Activated CD8-positive, alpha-beta memory T cell treated with anti-CD3 and anti-CD28 coated beads, Interleukin-2, amount 10 ng/mL, durations not matched to agents 7 days and 5 days (primary cell): ENCODE measurements around the gene RPS17. TPM values are rescaled to one million over a fixed set of nuclear protein-coding genes. Genes with fewer than 3 reads are reported as not detected.

ENCODE experiments used
- total RNA-seq, 2 experiments: library from RNA; stranded (reverse); gene quantifications; one replicate each; pipeline ENCODE4 v1.2.3, GENCODE V29; 2021

The RPS17 gene
- total RNA-seq, 2 experiments from 2014 or later: 1,238 to 1,479 TPM

Other genes with a start within 250 kb of the RPS17 start
- gene GOLGA6L10, start 191.0 kb downstream of the RPS17 start, total RNA-seq: 1 to 10 TPM in 1 of 2 experiments, under 1 TPM in 1; 0.91 to 2.2 TPM
- 1 to 10 TPM; 1.1 to 2.9 TPM for gene GOLGA6L9, start 110.6 kb downstream of the RPS17 start, total RNA-seq
- not detected for gene CPEB1, start 106.9 kb upstream of the RPS17 start, total RNA-seq
- not detected for gene AP3B2, start 169.4 kb upstream of the RPS17 start, total RNA-seq